GM23338 (cell line): ENCODE results near the gene MYO5C. TPM values are rescaled to one million over a fixed set of nuclear protein-coding genes. Genes with fewer than 3 reads are reported as not detected.

Experiments used
- ATAC-seq: fragments of 200-7000 bp; cut with Tn5 transposase; 3 replicates; pipeline ENCODE4 v1.9.1; 2020
- DNase-seq: peaks from one replicate; pipeline ENCODE4 v3.0.0-alpha.2; 2015; ENCODE audit warnings: low spot score
- H2AFZ ChIP-seq: fragments of 200-600 bp; sonication (generic); 2 replicates; pipeline ENCODE4 v1.8.0; 2016; ENCODE audit warnings: antibody characterized with exemption, mild to moderate bottlenecking, moderate library complexity
- H3F3A ChIP-seq: fragments of 200-600 bp; sonication (generic); replicated peaks from 2 replicates; pipeline ENCODE4 v1.8.0; 2017; ENCODE audit warnings: antibody characterized with exemption, mixed run types, low read depth
- H3K27ac ChIP-seq: fragments of 200-600 bp; sonication (generic); 2 replicates; pipeline ENCODE4 v1.6.1; 2016; ENCODE audit warnings: low read depth
- H3K27me3 ChIP-seq: fragments of 200-600 bp; sonication (generic); 2 replicates; pipeline ENCODE4 v1.8.0; 2016; ENCODE audit warnings: mild to moderate bottlenecking, mixed run types, moderate library complexity; ENCODE audit not compliant: insufficient read depth
- H3K36me3 ChIP-seq: fragments of 200-600 bp; sonication (generic); 2 replicates; pipeline ENCODE4 v1.8.0; 2016; ENCODE audit warnings: mild to moderate bottlenecking; ENCODE audit not compliant: insufficient read depth
- H3K4me1 ChIP-seq: fragments of 200-600 bp; sonication (generic); 2 replicates; pipeline ENCODE4 v1.8.0; 2016; ENCODE audit warnings: mild to moderate bottlenecking, moderate library complexity; ENCODE audit not compliant: insufficient read depth
- H3K4me2 ChIP-seq: fragments of 200-600 bp; sonication (generic); 2 replicates; pipeline ENCODE4 v1.7.1; 2017; ENCODE audit warnings: mixed run types
- H3K4me3 ChIP-seq: fragments of 200-600 bp; sonication (generic); 2 replicates; pipeline ENCODE4 v1.6.1; 2016; ENCODE audit warnings: mixed run types
- H3K79me2 ChIP-seq: fragments of 200-600 bp; sonication (generic); replicated peaks from 2 replicates; pipeline ENCODE4 v1.8.0; 2017; ENCODE audit warnings: mild to moderate bottlenecking; ENCODE audit not compliant: insufficient read depth
- H3K9me2 ChIP-seq: fragments of 200-600 bp; sonication (generic); 2 replicates; pipeline ENCODE4 v1.8.0; 2017; ENCODE audit not compliant: insufficient read depth
- H4K20me1 ChIP-seq: fragments of 200-600 bp; sonication (generic); replicated peaks from 2 replicates; pipeline ENCODE4 v1.8.0; 2017; ENCODE audit warnings: mild to moderate bottlenecking; ENCODE audit not compliant: insufficient read depth
- H3K27ac Mint-ChIP-seq: 2 replicates; pipeline ENCODE4 v1.8.0; 2020; ENCODE audit warnings: inconsistent platforms, mild to moderate bottlenecking, moderate library complexity, mixed read lengths
- H3K27me3 Mint-ChIP-seq: 3 replicates; pipeline ENCODE4 v1.8.0; 2022; ENCODE audit warnings: low read depth, mild to moderate bottlenecking, moderate library complexity, mixed read lengths, inconsistent platforms; ENCODE audit not compliant: insufficient read depth, poor library complexity
- H3K36me3 Mint-ChIP-seq: 3 replicates; pipeline ENCODE4 v1.8.0; 2021; ENCODE audit warnings: low read depth, mild to moderate bottlenecking, inconsistent platforms, moderate library complexity, mixed read lengths
- H3K4me1 Mint-ChIP-seq: 3 replicates; pipeline ENCODE4 v1.8.0; 2020; ENCODE audit warnings: mild to moderate bottlenecking, inconsistent platforms, mixed read lengths
- H3K4me3 Mint-ChIP-seq: 3 replicates; pipeline ENCODE4 v1.8.0; 2021; ENCODE audit warnings: moderate library complexity, mild to moderate bottlenecking, inconsistent platforms, mixed read lengths
- H3K9me3 Mint-ChIP-seq: 3 replicates; pipeline ENCODE4 v1.8.0; 2020; ENCODE audit warnings: moderate library complexity, mild to moderate bottlenecking, inconsistent platforms, mixed read lengths
- CREB1 ChIP-seq: fragments of 250-450 bp; sonication (Bioruptor Pico); IDR thresholded peaks from 2 replicates; pipeline ENCODE4 v1.5.0; 2020; ENCODE audit warnings: low read depth, mild to moderate bottlenecking, moderate library complexity
- EZH2phosphoT487 ChIP-seq: fragments of 200-600 bp; sonication (generic); IDR thresholded peaks from one replicate; pipeline ENCODE4 v1.8.1; 2018; ENCODE audit warnings: antibody characterized with exemption; ENCODE audit not compliant: unreplicated experiment
- JUNB ChIP-seq: IDR thresholded peaks from one replicate; pipeline ENCODE4 v1.6.1; 2016; ENCODE audit warnings: antibody characterized with exemption; ENCODE audit not compliant: unreplicated experiment
- NANOG ChIP-seq: IDR thresholded peaks from 2 replicates; pipeline ENCODE4 v1.6.1; 2016; ENCODE audit warnings: antibody characterized with exemption, borderline replicate concordance
- POLR2AphosphoS5 ChIP-seq: IDR thresholded peaks from 2 replicates; pipeline ENCODE4 v1.6.1; 2016; ENCODE audit warnings: antibody characterized with exemption, low read depth
- ZNF114 ChIP-seq: fragments of 250-450 bp; sonication (Bioruptor Pico); IDR thresholded peaks from 2 replicates; pipeline ENCODE4 v1.5.0; 2020; ENCODE audit warnings: mild to moderate bottlenecking, moderate library complexity
- ZNF331 ChIP-seq: fragments of 250-450 bp; sonication (Bioruptor Pico); IDR thresholded peaks from 2 replicates; pipeline ENCODE4 v1.5.0; 2020; ENCODE audit warnings: low read depth, mild to moderate bottlenecking, moderate library complexity
- polyA plus RNA-seq: library from polyadenylated mRNA; unstranded; fragments of >200 nt; fragmentation: Nextera tagmentation; extraction: Ambion mirVana; gene quantifications from 2 replicates; pipeline ENCODE4 v1.2.1, GENCODE V29; 2016
- total RNA-seq: library from RNA; depleted of rRNA; stranded (reverse); fragments of >200 nt; shearing (Covaris generic); gene quantifications from 2 replicates; pipeline ENCODE4 v1.2.3, GENCODE V29; 2014
- TF ChIP-seq, protein P1 (sequence below): IDR thresholded peaks from 2 replicates; pipeline ENCODE4 v1.6.1; 2016; ENCODE audit warnings: antibody characterized with exemption
- TF ChIP-seq, protein P2 (sequence below), 2 experiments: fragments of 200-600 bp in 1 of 2; sonication (generic) in 1 of 2; conservative IDR thresholded peaks; 2 replicates each; pipeline versions ENCODE4 v1.5.1 to v1.6.1; 2016 to 2017; ENCODE audit warnings: antibody characterized with exemption in 2 of 2, low read depth in 2 of 2, mild to moderate bottlenecking in 2 of 2, moderate library complexity in 1 of 2
- TF ChIP-seq, protein P3 (sequence below): IDR thresholded peaks from one replicate; pipeline ENCODE4 v1.6.1; 2018; ENCODE audit warnings: antibody characterized with exemption; ENCODE audit not compliant: unreplicated experiment

Gene MYO5C
- total and polyA plus RNA-seq, 2 experiments from 2014 or later, result 7.9 to 28.8 TPM

DNA sequence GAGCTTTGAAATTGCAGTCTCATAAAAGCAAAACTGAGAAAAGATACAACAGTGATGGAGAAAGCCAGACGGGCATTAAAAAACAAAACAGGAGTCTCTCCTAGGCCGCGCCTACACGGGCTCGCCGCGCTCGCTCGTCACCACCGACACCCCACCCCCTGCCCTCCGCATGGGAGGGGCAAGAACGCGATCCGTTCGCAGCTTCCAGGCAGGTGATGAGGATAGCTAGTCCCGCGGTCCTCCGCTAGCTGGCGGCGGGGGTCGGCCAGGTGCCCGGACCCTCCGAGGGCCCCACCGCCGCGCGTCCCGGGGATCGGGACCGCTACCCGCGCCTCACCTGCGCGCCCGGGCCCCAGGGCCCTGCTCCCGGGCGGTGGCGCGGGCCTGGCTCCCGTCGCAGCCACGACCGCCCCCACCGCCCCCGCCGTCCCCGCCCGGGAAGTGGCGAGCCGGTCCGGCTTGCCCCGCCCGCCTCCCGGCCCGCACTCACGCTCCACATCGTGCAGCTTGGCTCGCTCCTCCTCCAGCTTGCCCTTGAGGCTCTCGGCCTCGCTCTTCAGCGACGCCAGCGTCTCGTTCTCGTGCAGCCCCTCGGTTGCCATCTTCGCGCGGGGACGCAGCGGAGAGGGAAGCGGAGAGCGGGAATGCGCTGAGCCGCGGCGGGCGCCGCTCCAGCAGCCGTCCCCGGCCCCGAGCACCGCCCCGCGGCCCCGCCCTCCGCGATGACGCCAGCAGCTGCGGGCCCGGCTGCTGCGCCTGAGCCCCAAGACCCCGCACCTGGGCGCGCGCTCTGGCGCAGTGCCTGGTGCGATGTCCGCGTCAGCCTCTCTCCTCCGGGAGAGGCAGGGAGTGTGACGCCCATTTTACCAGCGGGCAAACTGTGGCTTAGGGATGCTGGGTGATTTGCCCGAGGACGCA is 116.1 kb downstream of the MYO5C start (continued):
- TF ChIP-seq CREB1 (peak; percentile 84), ZNF331 (CRISPR knock-in tag) (no peak), ZNF114 (no peak)
- TF ChIP-seq, protein P1, sequence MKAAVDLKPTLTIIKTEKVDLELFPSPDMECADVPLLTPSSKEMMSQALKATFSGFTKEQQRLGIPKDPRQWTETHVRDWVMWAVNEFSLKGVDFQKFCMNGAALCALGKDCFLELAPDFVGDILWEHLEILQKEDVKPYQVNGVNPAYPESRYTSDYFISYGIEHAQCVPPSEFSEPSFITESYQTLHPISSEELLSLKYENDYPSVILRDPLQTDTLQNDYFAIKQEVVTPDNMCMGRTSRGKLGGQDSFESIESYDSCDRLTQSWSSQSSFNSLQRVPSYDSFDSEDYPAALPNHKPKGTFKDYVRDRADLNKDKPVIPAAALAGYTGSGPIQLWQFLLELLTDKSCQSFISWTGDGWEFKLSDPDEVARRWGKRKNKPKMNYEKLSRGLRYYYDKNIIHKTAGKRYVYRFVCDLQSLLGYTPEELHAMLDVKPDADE, result no peak

DNA sequence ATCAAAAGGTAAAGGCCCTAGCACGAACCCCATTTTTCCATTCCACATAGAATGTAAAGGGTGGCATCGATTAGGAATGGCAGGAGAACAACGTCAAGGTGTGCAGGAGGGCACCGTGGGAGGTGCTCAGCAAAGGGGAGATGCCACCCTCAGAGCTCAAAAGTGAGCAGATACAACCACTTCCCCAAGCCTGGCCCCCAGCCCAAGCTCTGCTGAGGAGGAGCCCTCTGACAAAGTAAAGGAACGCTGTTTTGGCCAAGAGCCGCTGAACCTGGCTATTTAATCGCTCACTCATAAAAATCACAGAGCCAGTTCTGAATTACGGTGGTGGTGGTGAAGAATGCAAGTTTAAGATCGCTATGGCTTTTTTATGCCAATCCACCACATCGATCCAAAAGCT is 116.8 kb downstream of the MYO5C start:
- Histone ChIP-seq H3K79me2 (peaks cover 29% of the 10 kb centered on the region), H3K27me3 (peaks cover 21% of the 10 kb centered on the region), H3K4me1 (peaks cover 10% of the 10 kb centered on the region), H3K27ac (no peak overlapping the region), H3K4me2 (peak overlapping the region; percentile 80), H3K4me3 (peak overlapping the region; percentile 62), H3K9me2 (no peaks in the 10 kb centered on the region), H2AFZ (peak overlapping the region; percentile 63; the same call in 1 of the 2 replicates), H3K36me3 (no peaks in the 10 kb centered on the region), H4K20me1 (peaks cover 6% of the 10 kb centered on the region), H3F3A (peaks cover 11% of the 10 kb centered on the region; the same call in 1 of the 2 replicates)
- Mint-ChIP-seq H3K9me3 (no peaks in the 10 kb centered on the region), H3K27me3 (peaks cover 24% of the 10 kb centered on the region), H3K27ac (peak overlapping the region; percentile 87; the same call in 1 of the 2 replicates), H3K4me1 (peaks cover 27% of the 10 kb centered on the region), H3K36me3 (no peaks in the 10 kb centered on the region), H3K4me3 (peak overlapping the region; percentile 88)
- ATAC-seq (peak; percentile 5; the same call in 1 of the 3 replicates), DNase-seq (no peak)
- TF ChIP-seq, protein P2, sequence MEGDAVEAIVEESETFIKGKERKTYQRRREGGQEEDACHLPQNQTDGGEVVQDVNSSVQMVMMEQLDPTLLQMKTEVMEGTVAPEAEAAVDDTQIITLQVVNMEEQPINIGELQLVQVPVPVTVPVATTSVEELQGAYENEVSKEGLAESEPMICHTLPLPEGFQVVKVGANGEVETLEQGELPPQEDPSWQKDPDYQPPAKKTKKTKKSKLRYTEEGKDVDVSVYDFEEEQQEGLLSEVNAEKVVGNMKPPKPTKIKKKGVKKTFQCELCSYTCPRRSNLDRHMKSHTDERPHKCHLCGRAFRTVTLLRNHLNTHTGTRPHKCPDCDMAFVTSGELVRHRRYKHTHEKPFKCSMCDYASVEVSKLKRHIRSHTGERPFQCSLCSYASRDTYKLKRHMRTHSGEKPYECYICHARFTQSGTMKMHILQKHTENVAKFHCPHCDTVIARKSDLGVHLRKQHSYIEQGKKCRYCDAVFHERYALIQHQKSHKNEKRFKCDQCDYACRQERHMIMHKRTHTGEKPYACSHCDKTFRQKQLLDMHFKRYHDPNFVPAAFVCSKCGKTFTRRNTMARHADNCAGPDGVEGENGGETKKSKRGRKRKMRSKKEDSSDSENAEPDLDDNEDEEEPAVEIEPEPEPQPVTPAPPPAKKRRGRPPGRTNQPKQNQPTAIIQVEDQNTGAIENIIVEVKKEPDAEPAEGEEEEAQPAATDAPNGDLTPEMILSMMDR (conservative IDR thresholded peaks at IDR 0.05; ENCODE audit: low read depth in 2 of 2), result no peak
- TF ChIP-seq, protein P1, result no peak
- no peak for TF ChIP-seq NANOG
- TF ChIP-seq POLR2AphosphoS5, result no peak
- no peak for TF ChIP-seq EZH2phosphoT487
- TF ChIP-seq JUNB, result no peak
- TF ChIP-seq, protein P3, sequence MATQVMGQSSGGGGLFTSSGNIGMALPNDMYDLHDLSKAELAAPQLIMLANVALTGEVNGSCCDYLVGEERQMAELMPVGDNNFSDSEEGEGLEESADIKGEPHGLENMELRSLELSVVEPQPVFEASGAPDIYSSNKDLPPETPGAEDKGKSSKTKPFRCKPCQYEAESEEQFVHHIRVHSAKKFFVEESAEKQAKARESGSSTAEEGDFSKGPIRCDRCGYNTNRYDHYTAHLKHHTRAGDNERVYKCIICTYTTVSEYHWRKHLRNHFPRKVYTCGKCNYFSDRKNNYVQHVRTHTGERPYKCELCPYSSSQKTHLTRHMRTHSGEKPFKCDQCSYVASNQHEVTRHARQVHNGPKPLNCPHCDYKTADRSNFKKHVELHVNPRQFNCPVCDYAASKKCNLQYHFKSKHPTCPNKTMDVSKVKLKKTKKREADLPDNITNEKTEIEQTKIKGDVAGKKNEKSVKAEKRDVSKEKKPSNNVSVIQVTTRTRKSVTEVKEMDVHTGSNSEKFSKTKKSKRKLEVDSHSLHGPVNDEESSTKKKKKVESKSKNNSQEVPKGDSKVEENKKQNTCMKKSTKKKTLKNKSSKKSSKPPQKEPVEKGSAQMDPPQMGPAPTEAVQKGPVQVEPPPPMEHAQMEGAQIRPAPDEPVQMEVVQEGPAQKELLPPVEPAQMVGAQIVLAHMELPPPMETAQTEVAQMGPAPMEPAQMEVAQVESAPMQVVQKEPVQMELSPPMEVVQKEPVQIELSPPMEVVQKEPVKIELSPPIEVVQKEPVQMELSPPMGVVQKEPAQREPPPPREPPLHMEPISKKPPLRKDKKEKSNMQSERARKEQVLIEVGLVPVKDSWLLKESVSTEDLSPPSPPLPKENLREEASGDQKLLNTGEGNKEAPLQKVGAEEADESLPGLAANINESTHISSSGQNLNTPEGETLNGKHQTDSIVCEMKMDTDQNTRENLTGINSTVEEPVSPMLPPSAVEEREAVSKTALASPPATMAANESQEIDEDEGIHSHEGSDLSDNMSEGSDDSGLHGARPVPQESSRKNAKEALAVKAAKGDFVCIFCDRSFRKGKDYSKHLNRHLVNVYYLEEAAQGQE, result no peak
